HepG2 (cell line): ENCODE measurements around the gene QKI. TPM values are rescaled to one million over a fixed set of nuclear protein-coding genes. Genes with fewer than 3 reads are reported as not detected.

Source experiments
- AHDC1 ChIP-seq: sonication (generic); formaldehyde crosslinking; IDR thresholded peaks from 2 replicates; pipeline ENCODE4 v1.5.1; 2020; ENCODE audit warnings: mild to moderate bottlenecking, missing genetic modification reagents, borderline replicate concordance
- RAD51 ChIP-seq: fragments of 450-650 bp; IDR thresholded peaks from 2 replicates; pipeline ENCODE4 v1.6.1; 2016; ENCODE audit warnings: borderline replicate concordance
- RARG ChIP-seq: sonication (generic); formaldehyde crosslinking; IDR thresholded peaks from 2 replicates; pipeline ENCODE4 v1.4.0; 2020; ENCODE audit warnings: low read depth, mild to moderate bottlenecking, missing genetic modification reagents
- SMARCC2 ChIP-seq: fragments of 450-650 bp; IDR thresholded peaks from 2 replicates; pipeline ENCODE4 v1.6.1; 2017; ENCODE audit warnings: antibody characterized with exemption, mild to moderate bottlenecking
- THRA ChIP-seq: sonication (generic); formaldehyde crosslinking; IDR thresholded peaks from 2 replicates; pipeline ENCODE4 v1.4.0; 2020; ENCODE audit warnings: missing genetic modification reagents, borderline replicate concordance
- ZFP90 ChIP-seq: sonication (generic); formaldehyde crosslinking; IDR thresholded peaks from 2 replicates; pipeline ENCODE4 v1.8.0; 2022; ENCODE audit warnings: missing genetic modification reagents, mild to moderate bottlenecking, inconsistent platforms, borderline replicate concordance
- ZNF430 ChIP-seq: sonication (generic); formaldehyde crosslinking; IDR thresholded peaks from 2 replicates; pipeline ENCODE4 v1.9.0; 2021; ENCODE audit warnings: mild to moderate bottlenecking, missing genetic modification reagents
- ZNF451 ChIP-seq: sonication (generic); formaldehyde crosslinking; IDR thresholded peaks from 2 replicates; pipeline ENCODE4 v1.5.0; 2020; ENCODE audit warnings: mild to moderate bottlenecking, missing genetic modification reagents
- ZNF672 ChIP-seq: sonication (generic); formaldehyde crosslinking; IDR thresholded peaks from 2 replicates; pipeline ENCODE4 v1.8.1; 2022; ENCODE audit warnings: missing genetic modification reagents
- polyA plus RNA-seq, 8 experiments: library from polyadenylated mRNA; depleted of rRNA in 3 of 8; stranded (reverse) in 7 of 8; unstranded in 1 of 8; fragments of >200 nt; fragmentation: Illumina TruSeq in 4 of 8; extraction: Trizol in 4 of 8; gene quantifications; 2 replicates each; pipeline versions ENCODE4 v1.2.1 to v1.2.3, GENCODE V29; 2011 to 2016; ENCODE audit warnings: low read depth in 4 of 8, missing spikeins in 1 of 8, mixed read lengths in 1 of 8; ENCODE audit not compliant: insufficient read depth in 1 of 8
- total RNA-seq, 5 experiments: library from RNA; depleted of rRNA; stranded (reverse); fragments of >200 nt; fragmentation: Illumina TruSeq; extraction: Trizol; gene quantifications; 2 replicates each; pipeline ENCODE4 v1.2.3, GENCODE V29; 2016; ENCODE audit warnings: low read depth in 1 of 5
- TF ChIP-seq, protein P1 (sequence below): sonication (generic); formaldehyde crosslinking; IDR thresholded peaks from 2 replicates; pipeline ENCODE4 v1.4.0; 2020; ENCODE audit warnings: missing genetic modification reagents, borderline replicate concordance
- TF ChIP-seq, protein P2 (sequence below): sonication (generic); formaldehyde crosslinking; IDR thresholded peaks from 2 replicates; pipeline ENCODE4 v1.5.1; 2020; ENCODE audit warnings: mild to moderate bottlenecking, missing genetic modification reagents, moderate library complexity

The QKI gene
- total and polyA plus RNA-seq, 2 of the 13 experiments (the other 11 are each of a cell fraction or from before 2014, with no cell fraction given): 136 to 137 TPM

DNA sequence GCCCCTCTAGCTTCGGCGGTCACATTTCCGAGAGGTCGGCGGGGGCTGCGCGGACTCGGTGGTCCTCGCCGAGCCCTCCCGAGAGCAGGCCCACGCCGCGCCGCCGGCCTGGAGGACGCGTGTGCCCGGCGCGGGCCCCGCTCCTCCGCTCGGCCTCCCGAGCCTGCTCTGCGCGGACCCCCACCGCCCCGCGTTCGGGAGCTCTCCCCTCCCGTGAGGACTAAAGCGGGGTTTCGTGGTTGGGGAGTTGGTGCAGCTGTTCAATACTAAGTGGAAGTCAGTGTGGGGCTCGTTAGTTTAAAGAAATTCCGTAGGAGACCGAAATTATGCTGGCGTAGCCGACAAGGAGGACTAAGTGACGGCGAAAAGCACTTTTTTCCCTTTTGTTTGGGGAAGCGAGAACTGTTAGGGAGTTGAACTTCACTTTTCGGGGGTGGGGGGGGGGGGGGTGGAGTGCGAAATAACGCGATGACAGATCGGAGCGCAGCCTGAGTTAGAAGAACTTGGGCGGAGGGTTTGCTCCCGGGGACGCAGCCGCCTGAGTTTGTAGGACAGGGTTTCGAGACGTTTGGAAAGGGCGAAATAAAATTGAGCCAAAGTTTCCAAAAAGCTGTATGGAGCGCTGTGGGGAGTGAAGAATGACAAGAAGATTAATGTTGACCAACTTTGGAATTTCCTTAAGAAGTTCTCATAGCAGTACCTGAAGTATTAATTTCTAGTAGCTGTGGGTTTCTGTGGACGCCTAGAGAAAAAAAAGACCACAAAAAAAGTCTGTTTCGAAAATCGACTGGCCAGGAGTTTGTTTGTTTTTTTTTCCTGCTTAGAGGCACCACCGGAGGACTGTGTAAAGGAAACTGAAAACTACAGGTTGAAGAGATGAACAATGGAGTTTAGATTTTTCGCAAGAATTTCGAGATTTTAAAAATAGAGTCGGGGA, 1.4 kb downstream of the QKI start (continued):
- TF ChIP-seq AHDC1 (no peak), ZNF672 (CRISPR knock-in tag) (no peak), RARG (no peak), RAD51 (no peak), SMARCC2 (no peak), ZNF451 (CRISPR knock-in tag) (no peak), ZFP90 (no peak), THRA (no peak), ZNF430 (no peak; the same call in 1 of the 2 replicates)
- TF ChIP-seq, protein P1, sequence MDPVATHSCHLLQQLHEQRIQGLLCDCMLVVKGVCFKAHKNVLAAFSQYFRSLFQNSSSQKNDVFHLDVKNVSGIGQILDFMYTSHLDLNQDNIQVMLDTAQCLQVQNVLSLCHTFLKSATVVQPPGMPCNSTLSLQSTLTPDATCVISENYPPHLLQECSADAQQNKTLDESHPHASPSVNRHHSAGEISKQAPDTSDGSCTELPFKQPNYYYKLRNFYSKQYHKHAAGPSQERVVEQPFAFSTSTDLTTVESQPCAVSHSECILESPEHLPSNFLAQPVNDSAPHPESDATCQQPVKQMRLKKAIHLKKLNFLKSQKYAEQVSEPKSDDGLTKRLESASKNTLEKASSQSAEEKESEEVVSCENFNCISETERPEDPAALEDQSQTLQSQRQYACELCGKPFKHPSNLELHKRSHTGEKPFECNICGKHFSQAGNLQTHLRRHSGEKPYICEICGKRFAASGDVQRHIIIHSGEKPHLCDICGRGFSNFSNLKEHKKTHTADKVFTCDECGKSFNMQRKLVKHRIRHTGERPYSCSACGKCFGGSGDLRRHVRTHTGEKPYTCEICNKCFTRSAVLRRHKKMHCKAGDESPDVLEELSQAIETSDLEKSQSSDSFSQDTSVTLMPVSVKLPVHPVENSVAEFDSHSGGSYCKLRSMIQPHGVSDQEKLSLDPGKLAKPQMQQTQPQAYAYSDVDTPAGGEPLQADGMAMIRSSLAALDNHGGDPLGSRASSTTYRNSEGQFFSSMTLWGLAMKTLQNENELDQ (CRISPR knock-in tag): no peak
- TF ChIP-seq, protein P2, sequence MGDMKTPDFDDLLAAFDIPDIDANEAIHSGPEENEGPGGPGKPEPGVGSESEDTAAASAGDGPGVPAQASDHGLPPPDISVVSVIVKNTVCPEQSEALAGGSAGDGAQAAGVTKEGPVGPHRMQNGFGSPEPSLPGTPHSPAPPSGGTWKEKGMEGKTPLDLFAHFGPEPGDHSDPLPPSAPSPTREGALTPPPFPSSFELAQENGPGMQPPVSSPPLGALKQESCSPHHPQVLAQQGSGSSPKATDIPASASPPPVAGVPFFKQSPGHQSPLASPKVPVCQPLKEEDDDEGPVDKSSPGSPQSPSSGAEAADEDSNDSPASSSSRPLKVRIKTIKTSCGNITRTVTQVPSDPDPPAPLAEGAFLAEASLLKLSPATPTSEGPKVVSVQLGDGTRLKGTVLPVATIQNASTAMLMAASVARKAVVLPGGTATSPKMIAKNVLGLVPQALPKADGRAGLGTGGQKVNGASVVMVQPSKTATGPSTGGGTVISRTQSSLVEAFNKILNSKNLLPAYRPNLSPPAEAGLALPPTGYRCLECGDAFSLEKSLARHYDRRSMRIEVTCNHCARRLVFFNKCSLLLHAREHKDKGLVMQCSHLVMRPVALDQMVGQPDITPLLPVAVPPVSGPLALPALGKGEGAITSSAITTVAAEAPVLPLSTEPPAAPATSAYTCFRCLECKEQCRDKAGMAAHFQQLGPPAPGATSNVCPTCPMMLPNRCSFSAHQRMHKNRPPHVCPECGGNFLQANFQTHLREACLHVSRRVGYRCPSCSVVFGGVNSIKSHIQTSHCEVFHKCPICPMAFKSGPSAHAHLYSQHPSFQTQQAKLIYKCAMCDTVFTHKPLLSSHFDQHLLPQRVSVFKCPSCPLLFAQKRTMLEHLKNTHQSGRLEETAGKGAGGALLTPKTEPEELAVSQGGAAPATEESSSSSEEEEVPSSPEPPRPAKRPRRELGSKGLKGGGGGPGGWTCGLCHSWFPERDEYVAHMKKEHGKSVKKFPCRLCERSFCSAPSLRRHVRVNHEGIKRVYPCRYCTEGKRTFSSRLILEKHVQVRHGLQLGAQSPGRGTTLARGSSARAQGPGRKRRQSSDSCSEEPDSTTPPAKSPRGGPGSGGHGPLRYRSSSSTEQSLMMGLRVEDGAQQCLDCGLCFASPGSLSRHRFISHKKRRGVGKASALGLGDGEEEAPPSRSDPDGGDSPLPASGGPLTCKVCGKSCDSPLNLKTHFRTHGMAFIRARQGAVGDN (CRISPR knock-in tag): peak; percentile 51; the same call in 1 of the 2 replicates
